K562 (cell line): ENCODE results near the gene TDRD6. TPM values are rescaled to one million over a fixed set of nuclear protein-coding genes. Genes with fewer than 3 reads are reported as not detected.

Experiments
- ATF6 ChIP-seq: sonication (generic); formaldehyde crosslinking; IDR thresholded peaks from 2 replicates; pipeline ENCODE4 v1.4.0; 2020; ENCODE audit warnings: mild to moderate bottlenecking, missing genetic modification reagents
- CXXC5 ChIP-seq: fragments of 250-450 bp; sonication (Bioruptor Pico); IDR thresholded peaks from 2 replicates; pipeline ENCODE4 v1.8.0; 2022; ENCODE audit warnings: inconsistent platforms, mild to moderate bottlenecking, moderate library complexity
- polyA plus RNA-seq, 8 experiments: library from polyadenylated mRNA; depleted of rRNA in 4 of 8; stranded (reverse) in 5 of 8; unstranded in 3 of 8; fragments of >200 nt; fragmentation: Nextera tagmentation in 2 of 8; fragmentation: Illumina TruSeq in 1 of 8; extraction: Ambion mirVana in 2 of 8; extraction: Trizol in 1 of 8; gene quantifications; 2 replicates each; pipeline versions ENCODE4 v1.2.1 to v1.2.3, GENCODE V29; 2011 to 2014; ENCODE audit warnings: inconsistent platforms in 1 of 8, missing spikeins in 1 of 8
- total RNA-seq, 7 experiments: library from RNA; depleted of rRNA in 6 of 7; stranded (reverse); fragments of >200 nt in 6 of 7; fragmentation: Illumina TruSeq in 2 of 7; extraction: Trizol in 2 of 7; gene quantifications; 2 replicates each; pipeline versions ENCODE4 v1.2.1 to v1.2.3, GENCODE V29; 2011 to 2021; ENCODE audit warnings: low replicate concordance in 1 of 7
- TF ChIP-seq, protein P1 (sequence below): fragments of 450-650 bp; IDR thresholded peaks from 2 replicates; pipeline ENCODE4 v1.6.1; 2016; ENCODE audit warnings: mild to moderate bottlenecking, moderate library complexity

Gene TDRD6
- total and polyA plus RNA-seq, 9 of the 15 experiments (the other 6 are each of a cell fraction or from before 2014, with no cell fraction given) = under 0.01 to 0.53 (median 0.14) TPM; not detected in 1

DNA sequence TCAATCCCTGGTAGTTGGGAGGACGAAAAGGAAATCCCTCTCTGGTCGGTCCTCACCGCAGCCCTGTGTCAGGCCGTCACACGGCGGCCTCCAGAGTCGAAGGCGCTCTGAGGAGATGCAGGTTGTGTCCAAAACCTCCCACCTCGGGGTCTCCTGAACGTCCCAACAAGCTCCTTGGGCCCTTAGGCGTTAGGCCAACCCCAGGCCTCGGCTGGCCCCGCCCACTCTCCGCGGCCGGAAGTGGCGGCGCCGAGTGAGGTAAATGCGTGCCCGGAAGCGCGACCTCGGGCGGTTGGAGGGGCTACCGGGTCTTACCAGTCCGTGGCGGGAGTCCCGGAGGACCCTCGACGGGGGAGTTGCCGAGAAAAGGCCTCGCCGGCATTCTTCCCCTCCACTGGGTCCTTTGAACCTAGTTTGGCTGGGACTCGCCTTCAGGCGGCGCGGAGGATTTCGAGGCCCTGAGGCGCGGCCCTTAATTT is at the start of gene TDRD6 (continued):
- TF ChIP-seq ATF6 = no peak
- TF ChIP-seq CXXC5 (CRISPR knock-in tag) = peak; percentile 33; the same call in 1 of the 2 replicates
- TF ChIP-seq, protein P1, sequence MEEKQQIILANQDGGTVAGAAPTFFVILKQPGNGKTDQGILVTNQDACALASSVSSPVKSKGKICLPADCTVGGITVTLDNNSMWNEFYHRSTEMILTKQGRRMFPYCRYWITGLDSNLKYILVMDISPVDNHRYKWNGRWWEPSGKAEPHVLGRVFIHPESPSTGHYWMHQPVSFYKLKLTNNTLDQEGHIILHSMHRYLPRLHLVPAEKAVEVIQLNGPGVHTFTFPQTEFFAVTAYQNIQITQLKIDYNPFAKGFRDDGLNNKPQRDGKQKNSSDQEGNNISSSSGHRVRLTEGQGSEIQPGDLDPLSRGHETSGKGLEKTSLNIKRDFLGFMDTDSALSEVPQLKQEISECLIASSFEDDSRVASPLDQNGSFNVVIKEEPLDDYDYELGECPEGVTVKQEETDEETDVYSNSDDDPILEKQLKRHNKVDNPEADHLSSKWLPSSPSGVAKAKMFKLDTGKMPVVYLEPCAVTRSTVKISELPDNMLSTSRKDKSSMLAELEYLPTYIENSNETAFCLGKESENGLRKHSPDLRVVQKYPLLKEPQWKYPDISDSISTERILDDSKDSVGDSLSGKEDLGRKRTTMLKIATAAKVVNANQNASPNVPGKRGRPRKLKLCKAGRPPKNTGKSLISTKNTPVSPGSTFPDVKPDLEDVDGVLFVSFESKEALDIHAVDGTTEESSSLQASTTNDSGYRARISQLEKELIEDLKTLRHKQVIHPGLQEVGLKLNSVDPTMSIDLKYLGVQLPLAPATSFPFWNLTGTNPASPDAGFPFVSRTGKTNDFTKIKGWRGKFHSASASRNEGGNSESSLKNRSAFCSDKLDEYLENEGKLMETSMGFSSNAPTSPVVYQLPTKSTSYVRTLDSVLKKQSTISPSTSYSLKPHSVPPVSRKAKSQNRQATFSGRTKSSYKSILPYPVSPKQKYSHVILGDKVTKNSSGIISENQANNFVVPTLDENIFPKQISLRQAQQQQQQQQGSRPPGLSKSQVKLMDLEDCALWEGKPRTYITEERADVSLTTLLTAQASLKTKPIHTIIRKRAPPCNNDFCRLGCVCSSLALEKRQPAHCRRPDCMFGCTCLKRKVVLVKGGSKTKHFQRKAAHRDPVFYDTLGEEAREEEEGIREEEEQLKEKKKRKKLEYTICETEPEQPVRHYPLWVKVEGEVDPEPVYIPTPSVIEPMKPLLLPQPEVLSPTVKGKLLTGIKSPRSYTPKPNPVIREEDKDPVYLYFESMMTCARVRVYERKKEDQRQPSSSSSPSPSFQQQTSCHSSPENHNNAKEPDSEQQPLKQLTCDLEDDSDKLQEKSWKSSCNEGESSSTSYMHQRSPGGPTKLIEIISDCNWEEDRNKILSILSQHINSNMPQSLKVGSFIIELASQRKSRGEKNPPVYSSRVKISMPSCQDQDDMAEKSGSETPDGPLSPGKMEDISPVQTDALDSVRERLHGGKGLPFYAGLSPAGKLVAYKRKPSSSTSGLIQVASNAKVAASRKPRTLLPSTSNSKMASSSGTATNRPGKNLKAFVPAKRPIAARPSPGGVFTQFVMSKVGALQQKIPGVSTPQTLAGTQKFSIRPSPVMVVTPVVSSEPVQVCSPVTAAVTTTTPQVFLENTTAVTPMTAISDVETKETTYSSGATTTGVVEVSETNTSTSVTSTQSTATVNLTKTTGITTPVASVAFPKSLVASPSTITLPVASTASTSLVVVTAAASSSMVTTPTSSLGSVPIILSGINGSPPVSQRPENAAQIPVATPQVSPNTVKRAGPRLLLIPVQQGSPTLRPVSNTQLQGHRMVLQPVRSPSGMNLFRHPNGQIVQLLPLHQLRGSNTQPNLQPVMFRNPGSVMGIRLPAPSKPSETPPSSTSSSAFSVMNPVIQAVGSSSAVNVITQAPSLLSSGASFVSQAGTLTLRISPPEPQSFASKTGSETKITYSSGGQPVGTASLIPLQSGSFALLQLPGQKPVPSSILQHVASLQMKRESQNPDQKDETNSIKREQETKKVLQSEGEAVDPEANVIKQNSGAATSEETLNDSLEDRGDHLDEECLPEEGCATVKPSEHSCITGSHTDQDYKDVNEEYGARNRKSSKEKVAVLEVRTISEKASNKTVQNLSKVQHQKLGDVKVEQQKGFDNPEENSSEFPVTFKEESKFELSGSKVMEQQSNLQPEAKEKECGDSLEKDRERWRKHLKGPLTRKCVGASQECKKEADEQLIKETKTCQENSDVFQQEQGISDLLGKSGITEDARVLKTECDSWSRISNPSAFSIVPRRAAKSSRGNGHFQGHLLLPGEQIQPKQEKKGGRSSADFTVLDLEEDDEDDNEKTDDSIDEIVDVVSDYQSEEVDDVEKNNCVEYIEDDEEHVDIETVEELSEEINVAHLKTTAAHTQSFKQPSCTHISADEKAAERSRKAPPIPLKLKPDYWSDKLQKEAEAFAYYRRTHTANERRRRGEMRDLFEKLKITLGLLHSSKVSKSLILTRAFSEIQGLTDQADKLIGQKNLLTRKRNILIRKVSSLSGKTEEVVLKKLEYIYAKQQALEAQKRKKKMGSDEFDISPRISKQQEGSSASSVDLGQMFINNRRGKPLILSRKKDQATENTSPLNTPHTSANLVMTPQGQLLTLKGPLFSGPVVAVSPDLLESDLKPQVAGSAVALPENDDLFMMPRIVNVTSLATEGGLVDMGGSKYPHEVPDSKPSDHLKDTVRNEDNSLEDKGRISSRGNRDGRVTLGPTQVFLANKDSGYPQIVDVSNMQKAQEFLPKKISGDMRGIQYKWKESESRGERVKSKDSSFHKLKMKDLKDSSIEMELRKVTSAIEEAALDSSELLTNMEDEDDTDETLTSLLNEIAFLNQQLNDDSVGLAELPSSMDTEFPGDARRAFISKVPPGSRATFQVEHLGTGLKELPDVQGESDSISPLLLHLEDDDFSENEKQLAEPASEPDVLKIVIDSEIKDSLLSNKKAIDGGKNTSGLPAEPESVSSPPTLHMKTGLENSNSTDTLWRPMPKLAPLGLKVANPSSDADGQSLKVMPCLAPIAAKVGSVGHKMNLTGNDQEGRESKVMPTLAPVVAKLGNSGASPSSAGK = 0 out of 2 replicates have a peak, but pooled peaks have one; percentile 18
